Mesothelial cell of epicardium (in vitro differentiated cells): ENCODE data around the gene HTRA1. TPM values are rescaled to one million over a fixed set of nuclear protein-coding genes. Genes with fewer than 3 reads are reported as not detected.

ENCODE experiments used
- DNase-seq, 2 experiments: peaks; one replicate each; pipeline ENCODE4 v3.0.0; 2021; ENCODE audit warnings: low spot score in 2 of 2; ENCODE audit not compliant: unreplicated experiment in 2 of 2
- H3K27ac Mint-ChIP-seq: 2 replicates; pipeline ENCODE4 v1.8.0; 2021; ENCODE audit warnings: mixed read lengths
- H3K27me3 Mint-ChIP-seq: 2 replicates; pipeline ENCODE4 v1.8.0; 2021; ENCODE audit warnings: low read depth, mixed read lengths
- H3K36me3 Mint-ChIP-seq: 2 replicates; pipeline ENCODE4 v1.8.0; 2021; ENCODE audit warnings: mixed read lengths
- H3K4me1 Mint-ChIP-seq: 2 replicates; pipeline ENCODE4 v1.8.0; 2021; ENCODE audit warnings: mixed read lengths
- H3K4me3 Mint-ChIP-seq: 2 replicates; pipeline ENCODE4 v1.8.0; 2021; ENCODE audit warnings: mild to moderate bottlenecking, moderate library complexity, mixed read lengths
- H3K9me3 Mint-ChIP-seq: 2 replicates; pipeline ENCODE4 v1.8.0; 2021; ENCODE audit warnings: mixed read lengths
- total RNA-seq: library from RNA; stranded (reverse); gene quantifications from 3 replicates; pipeline ENCODE4 v1.2.1, GENCODE V29; 2021
- TF ChIP-seq, protein P1 (sequence below): fragments of 200-600 bp; sonication (generic); IDR thresholded peaks from one replicate; pipeline ENCODE4 v1.5.0; 2021; ENCODE audit warnings: antibody characterized with exemption; ENCODE audit not compliant: unreplicated experiment

The HTRA1 gene
- total RNA-seq, 1 donor from 2014 or later, result 12.2 TPM

- H3K4me1 Mint-ChIP-seq, result peaks cover 15% of the 10 kb centered on the region
Observed at GRCh38 chr10:122480146-122480833, 18.9 kb downstream of the HTRA1 start.

DNA sequence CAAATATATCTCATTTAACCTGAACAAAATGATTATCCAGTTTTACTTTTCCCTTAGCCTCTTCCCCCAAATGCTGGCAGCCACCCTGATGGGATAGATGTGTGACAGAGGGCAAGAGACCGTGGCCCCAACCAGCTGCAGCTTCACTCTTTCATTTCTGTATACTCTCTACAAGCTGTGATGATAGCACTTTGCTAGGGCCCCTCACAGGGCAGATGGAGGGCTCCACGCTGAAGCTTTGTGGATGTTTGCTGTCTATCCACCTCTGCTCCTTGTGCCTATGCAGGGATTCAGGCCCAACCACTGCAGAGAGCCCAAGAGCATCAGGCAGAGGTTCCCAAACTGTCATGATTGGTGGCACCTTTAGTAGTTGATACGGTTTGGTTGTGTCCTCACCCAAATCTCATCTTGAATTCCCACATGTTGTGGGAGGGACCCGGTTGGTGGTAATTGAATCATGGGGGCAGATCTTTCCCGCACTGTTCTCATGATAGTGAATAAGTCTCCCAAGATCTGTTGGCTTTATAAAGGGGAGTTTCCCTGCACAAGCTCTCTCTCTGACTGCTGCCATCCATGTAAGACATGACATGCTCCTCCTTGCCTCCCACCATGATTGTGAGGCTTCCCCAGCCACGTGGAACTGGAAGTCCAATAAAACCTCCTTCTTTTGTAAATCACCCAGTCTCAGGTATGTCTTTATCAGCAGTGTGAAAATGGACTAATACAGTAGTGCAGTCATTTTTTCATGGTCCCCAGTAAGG, 20.1 kb downstream of the HTRA1 start:
- no peak overlapping the region for H3K27ac Mint-ChIP-seq
- no peak for DNase-seq
- H3K36me3 Mint-ChIP-seq, result peaks cover 1% of the 10 kb centered on the region
- TF ChIP-seq, protein P1, sequence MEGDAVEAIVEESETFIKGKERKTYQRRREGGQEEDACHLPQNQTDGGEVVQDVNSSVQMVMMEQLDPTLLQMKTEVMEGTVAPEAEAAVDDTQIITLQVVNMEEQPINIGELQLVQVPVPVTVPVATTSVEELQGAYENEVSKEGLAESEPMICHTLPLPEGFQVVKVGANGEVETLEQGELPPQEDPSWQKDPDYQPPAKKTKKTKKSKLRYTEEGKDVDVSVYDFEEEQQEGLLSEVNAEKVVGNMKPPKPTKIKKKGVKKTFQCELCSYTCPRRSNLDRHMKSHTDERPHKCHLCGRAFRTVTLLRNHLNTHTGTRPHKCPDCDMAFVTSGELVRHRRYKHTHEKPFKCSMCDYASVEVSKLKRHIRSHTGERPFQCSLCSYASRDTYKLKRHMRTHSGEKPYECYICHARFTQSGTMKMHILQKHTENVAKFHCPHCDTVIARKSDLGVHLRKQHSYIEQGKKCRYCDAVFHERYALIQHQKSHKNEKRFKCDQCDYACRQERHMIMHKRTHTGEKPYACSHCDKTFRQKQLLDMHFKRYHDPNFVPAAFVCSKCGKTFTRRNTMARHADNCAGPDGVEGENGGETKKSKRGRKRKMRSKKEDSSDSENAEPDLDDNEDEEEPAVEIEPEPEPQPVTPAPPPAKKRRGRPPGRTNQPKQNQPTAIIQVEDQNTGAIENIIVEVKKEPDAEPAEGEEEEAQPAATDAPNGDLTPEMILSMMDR, result no peak
- H3K4me1 Mint-ChIP-seq, result peaks cover 9% of the 10 kb centered on the region
- H3K4me3 Mint-ChIP-seq, result no peak overlapping the region
- H3K9me3 Mint-ChIP-seq, result peaks cover 6% of the 10 kb centered on the region
- H3K27me3 Mint-ChIP-seq, result peaks cover 7% of the 10 kb centered on the region

More at GRCh38 chr10:122480146-122480833, 18.9 kb downstream of the HTRA1 start:
- Mint-ChIP-seq H3K27me3 (peaks cover 7% of the 10 kb centered on the region), H3K4me3 (no peak overlapping the region), H3K36me3 (peaks cover 1% of the 10 kb centered on the region), H3K9me3 (peaks cover 6% of the 10 kb centered on the region), H3K27ac (no peak overlapping the region)
- TF ChIP-seq, protein P1, result no peak
- DNase-seq, result no peak

- Mint-ChIP-seq H3K9me3 (peaks cover 6% of the 10 kb centered on the region), H3K27ac (no peak overlapping the region), H3K4me1 (peaks cover 20% of the 10 kb centered on the region), H3K36me3 (peaks cover 1% of the 10 kb centered on the region), H3K4me3 (no peak overlapping the region), H3K27me3 (peaks cover 5% of the 10 kb centered on the region)
- no peak for DNase-seq
- TF ChIP-seq, protein P1, result no peak
Observed at GRCh38 chr10:122484276-122485060, 23.1 kb downstream of the HTRA1 start.

DNA sequence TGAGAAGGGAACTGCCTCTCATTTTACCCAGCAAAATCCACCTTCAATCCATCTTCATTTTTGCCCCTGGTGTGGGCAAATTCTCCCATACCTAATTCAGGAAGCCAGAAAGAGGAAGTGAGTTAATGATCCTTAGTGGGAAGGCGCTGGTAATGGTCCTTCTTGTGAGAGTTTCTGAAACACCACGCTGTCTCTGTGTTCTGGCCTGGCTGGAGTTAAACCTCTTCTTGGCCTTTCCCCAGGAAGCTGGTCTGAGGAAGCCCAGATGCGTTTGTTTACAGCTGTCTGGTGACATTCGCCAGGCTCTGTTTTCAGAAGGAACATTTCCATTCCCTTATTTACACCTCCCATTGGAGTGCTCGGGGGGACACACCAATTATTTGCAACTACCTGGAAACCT, 24.3 kb downstream of the HTRA1 start:
- Mint-ChIP-seq H3K9me3 (peaks cover 6% of the 10 kb centered on the region), H3K27me3 (no peaks in the 10 kb centered on the region), H3K4me3 (no peak overlapping the region), H3K27ac (no peak overlapping the region), H3K36me3 (peaks cover 1% of the 10 kb centered on the region), H3K4me1 (peaks cover 24% of the 10 kb centered on the region)
- DNase-seq, result no peak
- TF ChIP-seq, protein P1, result no peak

GRCh38 chr10:122486406-122487080, 25.2 kb downstream of the HTRA1 start:
- peaks cover 1% of the 10 kb centered on the region for H3K36me3 Mint-ChIP-seq

More at GRCh38 chr10:122486406-122487080, 25.2 kb downstream of the HTRA1 start:
- DNase-seq, result no peak
- H3K9me3 Mint-ChIP-seq, result peaks cover 5% of the 10 kb centered on the region
- no peaks in the 10 kb centered on the region for H3K27me3 Mint-ChIP-seq
- H3K27ac Mint-ChIP-seq, result no peak overlapping the region
- H3K4me1 Mint-ChIP-seq, result peaks cover 28% of the 10 kb centered on the region
- H3K4me3 Mint-ChIP-seq, result no peak overlapping the region
- TF ChIP-seq, protein P1, result no peak
